Ascending aorta (tissue), 2 donors: ENCODE data around the gene ATP1B1. TPM values are rescaled to one million over a fixed set of nuclear protein-coding genes. Genes with fewer than 3 reads are reported as not detected.

Experiments used
- DNase-seq, 2 donors: peaks; one replicate each; pipeline ENCODE4 v3.0.0-alpha.2; 2019; ENCODE audit warnings: low spot score in 2 of 2
- H3K27ac ChIP-seq, 2 donors: fragments of 200-600 bp; sonication (generic); one replicate each; pipeline ENCODE4 v1.5.1; 2016 to 2017; ENCODE audit warnings: mild to moderate bottlenecking in 1 of 2
- H3K27me3 ChIP-seq: fragments of 200-600 bp; sonication (generic); one replicate; pipeline ENCODE4 v1.5.1; 2017
- H3K36me3 ChIP-seq, 2 donors: fragments of 200-600 bp; sonication (generic); one replicate each; pipeline ENCODE4 v1.5.1; 2016
- H3K4me1 ChIP-seq, 2 donors: fragments of 200-600 bp; sonication (generic); one replicate each; pipeline ENCODE4 v1.5.1; 2016 to 2017; ENCODE audit warnings: mild to moderate bottlenecking in 1 of 2
- H3K4me3 ChIP-seq, 2 donors: fragments of 200-600 bp; sonication (generic); one replicate each; pipeline ENCODE4 v1.5.1; 2016 to 2017; ENCODE audit warnings: mild to moderate bottlenecking in 1 of 2
- H3K9me3 ChIP-seq, 2 donors: fragments of 200-600 bp; sonication (generic); one replicate each; pipeline ENCODE4 v1.5.1; 2016
- CTCF ChIP-seq, 3 experiments: fragments of 200-600 bp in 2 of 3; fragments of 450-650 bp in 1 of 3; sonication (generic) in 2 of 3; IDR thresholded peaks; one replicate each; pipeline ENCODE4 v1.5.1; 2016 to 2019; ENCODE audit warnings: antibody characterized with exemption in 3 of 3, mild to moderate bottlenecking in 1 of 3, moderate library complexity in 1 of 3
- intact Hi-C: fragments of 100-400 bp; cut with DNase I; formaldehyde crosslinking; loops from one replicate; pipeline ENCODE4 v1.15.1; 2023
- total RNA-seq: library from RNA; depleted of rRNA; stranded (reverse); fragments of >200 nt; gene quantifications from one replicate; pipeline ENCODE4 v1.1.0, GENCODE V29; 2016

The ATP1B1 gene
- total RNA-seq, 1 donor from 2014 or later = 3.5 TPM

DNA sequence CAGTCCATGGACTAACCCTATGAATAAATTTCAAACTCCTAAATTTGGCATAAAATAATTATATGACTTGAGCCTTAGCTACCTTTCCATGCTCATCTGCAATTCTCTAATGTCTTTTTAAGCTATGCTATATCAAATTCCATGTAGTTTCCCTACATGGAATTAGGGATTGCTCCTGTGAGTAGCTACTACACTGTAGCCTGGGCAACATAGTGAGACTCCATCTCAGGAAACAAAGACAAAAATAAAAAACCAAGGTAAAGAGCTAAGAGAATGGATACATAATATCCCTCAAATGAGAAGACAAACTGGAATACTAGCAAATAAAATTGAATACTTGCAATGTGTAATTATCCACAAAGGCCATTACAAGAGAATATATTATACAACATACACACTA is 37.5 kb downstream of the ATP1B1 start:
- Histone ChIP-seq H3K9me3 (no peaks in the 10 kb centered on the region), H3K4me1 (no peaks in the 10 kb centered on the region), H3K27me3 (no peaks in the 10 kb centered on the region), H3K36me3 (no peaks in the 10 kb centered on the region), H3K27ac (no peak overlapping the region), H3K4me3 (no peak overlapping the region)
- DNase-seq = no peak
- TF ChIP-seq CTCF (IDR thresholded peaks at IDR 0.05) = no peak
- intact Hi-C loops = no loop called here

- intact Hi-C loops = no loop called here
- no peak for DNase-seq
- H3K4me1 ChIP-seq = no peaks in the 10 kb centered on the region
- no peaks in the 10 kb centered on the region for H3K9me3 ChIP-seq
- no peaks in the 10 kb centered on the region for H3K36me3 ChIP-seq
- no peaks in the 10 kb centered on the region for H3K27me3 ChIP-seq
- H3K4me3 ChIP-seq = no peak overlapping the region
- no peak overlapping the region for H3K27ac ChIP-seq
- no peak for TF ChIP-seq CTCF (IDR thresholded peaks at IDR 0.05)
Measured at GRCh38 chr1:169144941-169145626, 38.6 kb downstream of the ATP1B1 start.

DNA sequence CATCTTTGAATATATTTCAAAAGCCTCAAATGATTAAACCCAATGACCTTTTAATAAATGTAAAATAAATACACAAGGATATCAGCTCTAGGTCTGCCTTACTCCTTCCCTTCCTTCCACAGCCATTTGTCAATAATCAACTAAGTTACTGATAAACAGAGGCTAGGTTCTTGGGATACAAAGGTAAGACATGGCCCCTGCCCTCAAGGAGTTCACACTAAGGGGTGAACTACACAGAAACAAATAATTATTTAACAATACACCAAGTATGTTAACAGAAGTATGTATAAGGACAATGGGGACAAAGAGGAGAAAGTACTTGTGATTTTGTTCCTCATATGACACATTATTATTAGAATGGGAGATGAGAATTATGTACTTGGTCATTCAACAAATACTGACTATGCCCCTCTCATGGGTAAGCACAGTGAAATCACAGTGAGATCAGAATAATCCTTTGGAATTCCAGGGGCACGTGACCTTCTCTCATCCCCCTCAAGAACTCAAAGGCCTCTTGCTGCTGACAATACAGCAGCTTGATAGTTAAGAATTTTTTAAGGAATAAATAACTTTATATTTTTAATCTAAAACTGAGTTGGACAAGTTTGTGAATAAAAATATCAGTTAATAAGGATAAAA is 40.2 kb downstream of the ATP1B1 start:
- Histone ChIP-seq H3K27me3 (no peaks in the 10 kb centered on the region), H3K4me3 (no peak overlapping the region), H3K4me1 (no peaks in the 10 kb centered on the region), H3K9me3 (no peaks in the 10 kb centered on the region), H3K36me3 (no peaks in the 10 kb centered on the region), H3K27ac (no peak overlapping the region)
- no peak for DNase-seq
- no peak for TF ChIP-seq CTCF (IDR thresholded peaks at IDR 0.05)
- intact Hi-C loops = no loop called here

DNA sequence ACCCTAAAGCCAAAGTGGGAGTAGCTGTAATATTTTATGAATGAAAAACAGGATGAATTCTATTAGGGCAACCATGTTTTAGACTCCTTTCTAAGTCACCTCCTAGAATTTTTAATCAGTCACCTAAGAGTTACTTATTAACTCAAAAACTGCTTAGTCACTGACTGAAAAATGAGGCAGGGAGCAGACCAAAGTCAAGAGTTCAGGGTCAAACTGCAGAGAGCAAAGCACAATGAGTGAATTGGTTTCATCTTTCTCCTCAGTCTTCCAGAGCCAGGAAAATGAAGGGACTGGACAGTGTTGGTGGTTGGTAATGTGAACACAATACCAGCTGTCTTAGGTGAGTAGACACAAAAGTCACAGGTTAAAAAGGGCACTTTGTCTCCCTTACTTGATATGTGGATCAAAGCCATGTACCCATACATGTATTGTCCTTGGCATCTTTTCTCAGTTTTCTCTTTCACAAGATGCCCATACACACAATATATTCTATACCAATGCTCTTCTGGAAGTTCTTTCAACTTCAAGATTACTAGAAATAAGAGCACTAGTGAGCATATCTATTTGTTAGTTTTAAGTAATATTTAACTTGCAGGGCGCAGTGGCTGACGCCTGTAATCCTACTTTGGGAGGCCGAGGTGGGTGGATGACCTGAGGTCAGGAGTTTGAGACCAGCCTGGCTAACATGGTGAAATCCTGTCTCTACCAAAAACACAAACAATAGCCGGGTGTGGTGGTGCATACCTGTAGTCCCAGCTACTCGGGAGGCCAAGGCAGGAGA is 42.2 kb downstream of the ATP1B1 start:
- TF ChIP-seq CTCF (IDR thresholded peaks at IDR 0.05) = no peak
- intact Hi-C loops = no loop called here
- Histone ChIP-seq H3K9me3 (no peaks in the 10 kb centered on the region), H3K27ac (no peak overlapping the region), H3K36me3 (no peaks in the 10 kb centered on the region), H3K4me1 (no peaks in the 10 kb centered on the region), H3K27me3 (no peaks in the 10 kb centered on the region), H3K4me3 (no peak overlapping the region)
- DNase-seq = no peak

DNA sequence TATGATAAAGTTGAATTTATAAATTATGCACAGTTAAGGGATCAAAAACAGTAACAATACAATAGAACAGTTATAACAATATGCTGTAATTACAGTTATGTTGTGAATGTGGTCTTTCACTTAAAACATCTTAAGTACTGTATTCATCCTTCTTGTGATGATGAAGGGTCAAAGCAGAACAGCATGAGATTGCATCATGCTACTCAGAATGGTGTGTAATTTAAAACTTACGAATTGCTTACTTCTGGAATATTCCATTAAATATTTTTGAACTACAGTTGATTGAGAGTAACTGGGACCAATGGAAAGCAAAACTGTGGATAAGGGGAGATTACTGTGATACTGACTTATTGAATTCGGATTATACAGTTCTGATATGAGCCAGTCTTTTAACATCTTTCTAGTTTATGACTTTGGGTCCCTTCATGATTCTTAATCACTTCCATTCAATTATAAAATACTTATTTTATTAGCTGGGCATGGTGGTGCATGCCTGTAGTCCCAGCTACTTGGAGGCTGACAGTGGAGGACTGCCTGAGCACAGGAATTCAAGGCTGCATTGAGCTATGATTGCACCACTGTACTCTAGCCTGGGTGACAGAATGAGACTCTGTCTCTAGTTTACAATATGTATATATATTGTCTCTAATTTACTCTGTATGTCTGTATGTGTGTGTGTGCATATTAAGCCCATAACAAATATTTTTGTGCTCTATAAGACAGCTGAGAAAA is 43.2 kb downstream of the ATP1B1 start:
- DNase-seq = no peak
- no peaks in the 10 kb centered on the region for H3K9me3 ChIP-seq
- H3K27me3 ChIP-seq = no peaks in the 10 kb centered on the region
- no peaks in the 10 kb centered on the region for H3K36me3 ChIP-seq
- H3K27ac ChIP-seq = no peak overlapping the region
- intact Hi-C loops = no loop called here
- TF ChIP-seq CTCF (IDR thresholded peaks at IDR 0.05) = no peak
- H3K4me1 ChIP-seq = no peaks in the 10 kb centered on the region
- no peak overlapping the region for H3K4me3 ChIP-seq
